Mesodermal cell (in vitro differentiated cells): ENCODE results near the gene AHSG.

Source experiments
- H3K27ac ChIP-seq: 2 replicates; pipeline ENCODE4 v1.7.0; 2013; ENCODE audit warnings: mild to moderate bottlenecking, low read depth, low read length, moderate library complexity; ENCODE audit not compliant: severe bottlenecking
- H3K36me3 ChIP-seq: 2 replicates; pipeline ENCODE4 v1.7.1; 2013; ENCODE audit warnings: mild to moderate bottlenecking, low read length, moderate library complexity; ENCODE audit not compliant: control insufficient read depth, insufficient read depth
- H3K4me1 ChIP-seq: one replicate; pipeline ENCODE4 v1.7.1; 2013; ENCODE audit warnings: mild to moderate bottlenecking, low read length; ENCODE audit not compliant: insufficient read depth, control insufficient read depth, poor library complexity, severe bottlenecking
- H3K4me3 ChIP-seq: 2 replicates; pipeline ENCODE4 v1.7.0; 2013; ENCODE audit warnings: low read length, control low read depth, mild to moderate bottlenecking; ENCODE audit not compliant: insufficient read depth, poor library complexity, severe bottlenecking; ENCODE audit errors: extremely low read depth
- H3K9me3 ChIP-seq: 2 replicates; pipeline ENCODE4 v1.7.1; 2013; ENCODE audit warnings: mild to moderate bottlenecking, low read length, moderate library complexity; ENCODE audit not compliant: control insufficient read depth
- WGBS, 2 experiments: methylation state at CpG; one replicate each; pipeline ENCODE4 v1.1.5; 2013; ENCODE audit warnings: missing lambda C conversion rate in 2 of 2; ENCODE audit not compliant: insufficient coverage in 2 of 2; 5-methylcytosine and 5-hydroxymethylcytosine counted together

AHSG gene

DNA sequence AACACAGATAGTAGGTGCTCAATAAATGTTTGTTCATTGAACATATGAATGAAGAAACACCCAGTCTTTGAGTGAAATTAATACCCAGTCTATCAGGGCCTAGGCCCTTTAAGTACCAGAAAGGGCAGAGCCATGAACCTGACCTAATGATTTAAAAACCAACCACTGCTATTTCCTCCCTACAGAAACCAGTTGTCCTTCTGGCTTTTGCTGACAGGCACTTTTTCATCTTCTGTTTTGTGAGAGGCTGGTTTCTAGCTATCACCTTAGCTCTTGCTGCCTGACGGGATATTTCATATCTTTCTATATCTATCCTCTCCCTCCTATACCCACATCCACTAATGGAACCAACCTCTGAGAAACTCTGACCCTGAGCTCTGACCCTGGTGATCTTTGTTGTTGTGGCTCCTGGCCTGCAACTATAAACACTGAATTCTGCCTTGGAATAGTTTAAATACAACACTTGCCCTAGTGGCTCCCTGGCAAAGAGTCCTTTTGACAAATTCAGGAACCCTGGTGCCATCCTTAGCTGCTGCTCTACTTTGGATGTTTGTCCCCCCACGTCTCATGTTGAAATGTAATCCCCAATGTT lies 4.1 kb upstream of the AHSG start:
- Histone ChIP-seq H3K4me3 (no peak overlapping the region), H3K9me3 (no peaks in the 10 kb centered on the region), H3K4me1 (no peaks in the 10 kb centered on the region), H3K27ac (no peak overlapping the region), H3K36me3 (no peaks in the 10 kb centered on the region)
- 92% methylated on average over 1 to 2 of the region's 2 CpGs for WGBS, 2 experiments

GRCh38 chr3:186609247-186609868 lies 3.5 kb upstream of the AHSG start:
- 84 to 90% methylated on average over 6 to 7 of the region's 8 CpGs for WGBS, 2 experiments
- no peaks in the 10 kb centered on the region for H3K9me3 ChIP-seq
- no peak overlapping the region for H3K27ac ChIP-seq
- H3K4me3 ChIP-seq = no peak overlapping the region
- H3K4me1 ChIP-seq = no peaks in the 10 kb centered on the region
- no peaks in the 10 kb centered on the region for H3K36me3 ChIP-seq

DNA sequence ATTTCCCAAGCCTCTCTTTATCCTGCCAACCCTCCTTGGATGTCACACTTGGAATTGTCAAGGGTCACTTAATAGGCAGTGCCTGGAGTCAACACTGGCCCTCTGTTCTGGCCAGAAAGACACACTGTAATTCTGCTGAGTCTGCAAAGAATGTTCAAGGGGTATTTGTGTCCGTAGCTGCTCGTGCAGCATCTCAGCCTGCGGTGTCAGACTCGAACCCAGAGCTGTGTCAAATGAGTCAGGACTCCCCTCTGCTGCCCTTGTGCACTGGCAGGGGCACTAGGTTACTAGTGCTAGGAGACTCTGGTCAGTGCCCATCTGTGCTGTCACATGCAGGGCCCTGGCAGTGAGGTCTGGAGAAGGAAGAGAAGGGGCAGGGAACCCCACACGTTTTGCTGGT lies 795 bp upstream of the AHSG start:
- H3K27ac ChIP-seq = no peak overlapping the region
- WGBS, 2 experiments = 89% methylated on average over 4 to 5 of the region's 5 CpGs

DNA sequence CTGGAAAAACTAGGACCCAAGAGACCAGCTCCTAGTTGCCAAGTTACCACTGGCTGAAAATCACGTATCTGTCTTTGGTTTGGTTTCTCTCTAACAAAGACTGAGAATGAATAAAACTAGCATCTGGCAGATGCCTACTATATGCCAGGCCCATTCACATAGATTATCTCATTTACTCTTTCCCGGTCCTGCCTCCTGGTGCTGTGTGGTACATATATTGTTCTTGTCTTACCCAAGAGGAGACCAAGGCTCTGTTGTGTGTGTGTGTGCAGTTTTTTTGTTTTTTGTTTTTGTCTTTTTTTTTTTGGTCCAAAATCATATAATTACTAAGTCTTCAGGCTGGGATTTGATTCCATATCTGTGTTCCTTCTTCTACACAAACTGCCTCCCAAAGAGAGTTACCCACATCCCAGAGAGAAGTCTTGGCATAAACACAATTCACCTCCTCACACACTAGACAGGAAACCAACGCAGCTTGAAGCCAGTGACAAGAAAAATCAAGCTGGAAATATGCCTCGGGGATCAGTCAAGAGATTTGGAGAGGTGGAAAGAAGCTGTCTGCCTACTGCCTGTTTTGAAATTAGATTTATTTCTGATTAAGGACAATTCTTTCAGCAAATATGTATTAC lies 891 bp downstream of the AHSG start:
- 100% methylated on average over 1 of the region's 4 CpGs for WGBS, 2 experiments
- Histone ChIP-seq H3K27ac (no peak overlapping the region), H3K4me3 (no peak overlapping the region), H3K4me1 (no peaks in the 10 kb centered on the region), H3K36me3 (no peaks in the 10 kb centered on the region), H3K9me3 (no peaks in the 10 kb centered on the region)

More for the DNA sequence above, 795 bp upstream of the AHSG start:
- Histone ChIP-seq H3K4me1 (no peaks in the 10 kb centered on the region), H3K9me3 (no peaks in the 10 kb centered on the region), H3K36me3 (no peaks in the 10 kb centered on the region), H3K4me3 (no peak overlapping the region)

GRCh38 chr3:186614266-186614596 lies 1.4 kb downstream of the AHSG start:
- no peak overlapping the region for H3K4me3 ChIP-seq
- H3K4me1 ChIP-seq = no peaks in the 10 kb centered on the region
- no peaks in the 10 kb centered on the region for H3K36me3 ChIP-seq
- 74 to 89% methylated on average over 5 to 6 of the region's 6 CpGs for WGBS, 2 experiments
- H3K27ac ChIP-seq = no peak overlapping the region
- H3K9me3 ChIP-seq = no peaks in the 10 kb centered on the region

DNA sequence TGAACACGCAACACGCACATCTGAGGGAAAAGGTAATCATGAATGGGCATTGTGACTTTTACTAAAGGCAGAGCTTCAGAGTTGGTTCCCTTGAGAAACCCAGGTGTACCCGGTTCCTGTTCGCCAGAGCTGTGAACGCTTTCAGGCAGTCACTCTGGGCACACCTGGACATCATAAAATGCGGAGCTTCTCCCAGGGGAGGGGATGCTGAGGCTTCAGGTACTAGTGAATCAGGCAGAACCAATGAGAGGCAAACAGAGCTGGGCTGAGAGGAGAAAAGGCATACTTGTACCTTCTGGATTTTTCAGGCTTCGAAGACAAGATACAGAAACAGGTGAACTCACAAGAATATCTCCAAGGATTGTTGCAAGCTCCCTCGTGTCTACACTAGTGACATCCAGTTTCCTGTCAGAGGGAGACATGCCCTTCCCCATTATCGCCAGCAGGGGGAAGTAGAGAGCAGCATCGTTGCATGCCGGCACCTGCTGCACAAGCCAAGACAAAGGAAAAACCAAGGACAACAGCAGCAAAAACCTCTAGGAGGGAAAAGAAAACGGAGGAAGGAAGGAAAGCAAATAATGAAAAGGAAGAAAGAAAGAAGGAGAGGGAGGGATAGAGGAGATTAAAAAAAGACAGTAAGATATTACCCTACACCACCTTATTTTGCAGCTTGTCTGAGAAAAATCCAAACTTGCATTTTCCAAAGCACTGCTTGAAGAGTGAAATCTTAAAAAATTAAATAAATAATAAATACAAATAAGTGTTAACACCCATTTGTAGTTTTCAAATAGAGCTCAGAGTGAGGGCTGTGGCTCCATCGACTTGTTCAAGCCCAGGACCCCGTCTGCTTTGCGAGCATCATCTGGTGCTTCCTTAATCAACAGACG lies 2.0 kb downstream of the AHSG start:
- Histone ChIP-seq H3K9me3 (no peaks in the 10 kb centered on the region), H3K4me1 (no peaks in the 10 kb centered on the region), H3K27ac (no peak overlapping the region), H3K4me3 (no peak overlapping the region), H3K36me3 (no peaks in the 10 kb centered on the region)
- 51 to 58% methylated on average over 11 to 12 of the region's 16 CpGs for WGBS, 2 experiments

GRCh38 chr3:186616299-186616617 lies 3.4 kb downstream of the AHSG start:
- no peaks in the 10 kb centered on the region for H3K9me3 ChIP-seq
- no peaks in the 10 kb centered on the region for H3K4me1 ChIP-seq
- no peaks in the 10 kb centered on the region for H3K36me3 ChIP-seq
- WGBS, 2 experiments = 95 to 96% methylated on average over 6 to 8 of the region's 8 CpGs
- no peak overlapping the region for H3K4me3 ChIP-seq
- H3K27ac ChIP-seq = no peak overlapping the region

GRCh38 chr3:186617036-186617946 lies 4.4 kb downstream of the AHSG start:
- WGBS, 2 experiments = 39 to 44% methylated on average over 27 to 31 of the region's 31 CpGs

GRCh38 chr3:186618318-186618938 lies 5.6 kb downstream of the AHSG start:
- Histone ChIP-seq H3K9me3 (no peaks in the 10 kb centered on the region), H3K4me3 (no peak overlapping the region), H3K27ac (no peak overlapping the region), H3K36me3 (no peaks in the 10 kb centered on the region), H3K4me1 (no peaks in the 10 kb centered on the region)
- WGBS, 2 experiments = 89 to 97% methylated on average over 4 to 5 of the region's 8 CpGs

More at GRCh38 chr3:186617036-186617946, 4.4 kb downstream of the AHSG start:
- no peaks in the 10 kb centered on the region for H3K36me3 ChIP-seq
- no peak overlapping the region for H3K4me3 ChIP-seq
- H3K9me3 ChIP-seq = no peaks in the 10 kb centered on the region
- H3K4me1 ChIP-seq = no peaks in the 10 kb centered on the region
- H3K27ac ChIP-seq = no peak overlapping the region

- H3K4me3 ChIP-seq = no peak overlapping the region
- no peaks in the 10 kb centered on the region for H3K4me1 ChIP-seq
- no peaks in the 10 kb centered on the region for H3K9me3 ChIP-seq
- H3K36me3 ChIP-seq = no peaks in the 10 kb centered on the region
- no peak overlapping the region for H3K27ac ChIP-seq
- WGBS, 2 experiments = 94% methylated on average over 2 of the region's 5 CpGs; no CpG with 5 or more reads in 1 of the 2 experiments
These were observed 6.9 kb downstream of the AHSG start for GRCh38 chr3:186619787-186620212.
